LoVo (cell line): ENCODE results near the gene BAK1.
"Not testable (repeated sequence)": the region's sequence is repeated elsewhere in the genome, so short reads cannot be mapped to it uniquely, and the experiment has no call there.

ENCODE experiments used
- DNase-seq: peaks from one replicate; pipeline ENCODE4 v3.0.0-alpha.2; 2016; ENCODE audit warnings: low spot score

BAK1 gene

GRCh38 chr6:33551538-33551937 is 28.5 kb downstream of the BAK1 start:
- DNase-seq, result no peak

GRCh38 chr6:33549896-33550295 is 30.2 kb downstream of the BAK1 start:
- DNase-seq, result no peak

- DNase-seq, result no peak
Measured at GRCh38 chr6:33549196-33549595, 30.9 kb downstream of the BAK1 start.

- DNase-seq, result no peak
Measured at GRCh38 chr6:33547499-33547898, 32.6 kb downstream of the BAK1 start.

GRCh38 chr6:33546766-33547165 is 33.3 kb downstream of the BAK1 start:
- DNase-seq, result no peak

- DNase-seq, result not testable (repeated sequence)
Measured at GRCh38 chr6:33545292-33545691, 34.8 kb downstream of the BAK1 start.

- DNase-seq, result no peak
Measured at GRCh38 chr6:33543116-33543515, 37.0 kb downstream of the BAK1 start.

- no peak for DNase-seq
Measured at GRCh38 chr6:33540768-33541167, 39.3 kb downstream of the BAK1 start.

- no peak for DNase-seq
Measured at GRCh38 chr6:33534702-33535101, 45.4 kb downstream of the BAK1 start.

GRCh38 chr6:33533163-33533869 is 46.8 kb downstream of the BAK1 start:
- not testable (repeated sequence) for DNase-seq

- DNase-seq, result not testable (repeated sequence)
Measured at GRCh38 chr6:33532431-33532830, 47.6 kb downstream of the BAK1 start.

- not testable (repeated sequence) for DNase-seq
Measured at GRCh38 chr6:33530617-33531016, 49.5 kb downstream of the BAK1 start.
